Measurements from ENCODE around the gene DDN.
A peak's percentile ranks its signal among the peaks of the same experiment; 100 is the strongest.

DDN gene

DNA sequence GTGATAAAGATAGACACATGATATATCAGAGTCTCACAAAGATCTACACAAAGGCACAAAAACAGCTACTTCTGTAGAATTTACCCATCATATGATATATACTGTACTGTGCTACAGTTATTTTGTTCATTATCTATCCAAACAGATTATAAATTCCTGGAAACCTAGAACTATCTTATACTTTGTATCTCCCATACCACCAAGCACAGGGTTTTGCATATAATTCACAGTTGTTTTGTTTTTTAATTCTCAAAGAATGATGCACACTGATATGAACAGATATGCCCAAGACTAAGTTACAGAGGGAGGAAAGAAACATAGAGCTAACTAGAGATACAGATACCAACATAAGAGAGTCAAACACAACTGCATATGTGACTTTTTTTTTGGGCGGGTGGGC, 16.0 kb upstream of the DDN start:
- DNase-seq (ENCODE audit: low read depth in 3 of 3, low spot score in 1 of 3), result no peak

DNA sequence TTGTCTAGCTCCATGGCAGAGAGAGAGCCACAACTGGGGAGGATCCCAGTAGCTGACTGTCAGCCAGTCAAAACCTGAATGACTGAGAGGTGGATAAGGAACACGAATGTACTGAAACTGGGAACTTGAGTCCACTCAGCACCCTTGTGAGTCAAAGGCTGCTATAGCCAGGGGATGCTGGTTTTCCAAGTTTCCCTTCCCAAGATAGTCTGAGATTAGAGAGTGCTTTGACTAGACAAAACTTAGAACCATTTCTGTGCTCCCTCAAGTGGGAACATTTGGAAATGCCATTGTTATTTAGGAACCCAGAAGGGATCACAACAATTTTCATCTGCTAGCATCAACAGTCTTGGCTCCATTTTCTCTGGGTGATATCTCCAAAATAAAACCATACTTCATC, 15.4 kb upstream of the DDN start:
- no peak for DNase-seq (ENCODE audit: low read depth in 3 of 3, low spot score in 1 of 3)

DNA sequence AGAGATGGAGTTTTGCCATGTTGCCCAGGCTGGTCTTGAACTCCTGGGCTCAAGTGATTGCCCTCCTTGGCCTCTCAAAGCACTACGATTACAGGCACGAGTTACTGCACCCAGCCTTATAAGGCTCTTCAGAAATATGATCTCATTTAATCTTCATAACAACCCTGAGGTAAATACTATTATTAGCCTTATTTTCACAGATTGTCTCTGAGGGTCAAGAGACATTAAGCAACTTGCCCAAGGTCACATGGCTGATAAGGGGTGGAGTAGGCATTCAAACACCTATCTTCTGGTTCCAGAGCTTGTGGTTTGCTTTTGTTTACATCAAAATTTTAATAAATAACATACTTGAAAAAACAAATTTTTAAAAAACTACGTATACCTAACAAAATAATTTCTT, 14.3 kb upstream of the DDN start:
- DNase-seq (ENCODE audit: low read depth in 3 of 3, low spot score in 1 of 3), result no peak

DNA sequence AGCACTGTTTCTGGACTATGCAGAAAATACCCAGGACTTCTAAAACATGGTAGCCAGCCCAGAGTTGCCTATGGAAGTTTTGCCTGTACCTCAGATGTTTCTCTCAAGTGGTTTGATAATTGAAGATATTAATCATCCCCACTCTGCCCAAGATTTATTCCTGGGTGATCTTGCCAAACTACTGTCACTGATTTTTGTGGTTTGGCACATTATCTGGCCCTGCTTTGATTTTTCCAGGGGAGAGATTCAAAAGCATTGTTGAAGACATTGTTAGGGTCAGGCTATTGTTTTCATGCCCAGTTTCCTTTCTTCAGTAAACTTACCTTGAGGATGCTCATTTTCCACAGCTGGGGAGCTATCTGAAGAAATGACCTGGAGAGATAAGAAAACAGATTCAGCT, 13.6 kb upstream of the DDN start:
- DNase-seq (ENCODE audit: low read depth in 3 of 3, low spot score in 1 of 3), result no peak

DNA sequence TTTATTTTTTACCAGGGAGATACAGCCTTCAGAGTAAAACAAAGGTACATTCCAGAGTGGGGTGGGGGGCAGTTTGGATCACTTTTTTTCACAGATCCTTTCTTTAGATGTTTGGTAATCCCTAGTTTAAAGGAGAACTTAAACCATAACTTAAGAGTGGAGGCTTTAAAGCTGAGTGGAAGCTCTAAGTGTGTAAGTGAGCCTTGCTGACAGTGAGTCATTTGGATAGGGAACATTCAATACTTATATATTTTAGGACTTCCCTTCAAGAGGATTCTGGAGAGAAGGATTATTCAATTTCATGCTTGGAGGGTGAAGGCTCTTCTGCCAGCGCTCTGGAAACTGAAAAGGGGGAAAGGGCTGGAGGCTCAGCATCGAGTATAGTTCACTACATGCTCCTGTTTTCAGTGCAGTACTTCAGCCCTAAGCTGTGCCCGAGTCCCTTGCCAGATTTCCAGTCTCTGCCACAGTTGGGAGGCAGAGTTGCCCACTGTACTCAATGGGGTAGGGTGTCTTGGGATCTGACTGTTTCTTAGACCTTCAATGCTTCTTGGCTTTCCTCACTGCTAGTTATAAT, 11.0 kb upstream of the DDN start:
- DNase-seq (ENCODE audit: low read depth in 3 of 3, low spot score in 1 of 3), result no peak

DNA sequence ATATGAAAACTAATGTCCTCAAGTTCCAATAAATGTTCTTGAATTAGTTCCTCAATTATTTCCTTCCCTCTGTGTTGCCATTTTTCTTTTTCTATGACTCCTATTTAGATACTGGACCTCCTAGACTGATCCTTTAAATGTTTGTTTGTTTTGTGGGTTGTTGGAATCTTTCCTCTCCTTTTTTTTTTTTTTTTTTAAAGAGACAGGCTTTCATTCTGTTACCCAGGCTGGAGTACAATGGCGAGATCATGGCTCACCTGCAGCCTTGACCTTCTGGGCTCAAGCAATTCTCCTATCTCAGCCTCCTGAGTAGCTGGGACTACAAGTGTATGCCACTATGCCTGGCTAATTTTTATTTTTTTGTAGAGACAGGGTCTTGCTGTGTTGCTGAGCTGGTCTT, 9.8 kb upstream of the DDN start:
- DNase-seq (ENCODE audit: low read depth in 3 of 3, low spot score in 1 of 3), result no peak

DNA sequence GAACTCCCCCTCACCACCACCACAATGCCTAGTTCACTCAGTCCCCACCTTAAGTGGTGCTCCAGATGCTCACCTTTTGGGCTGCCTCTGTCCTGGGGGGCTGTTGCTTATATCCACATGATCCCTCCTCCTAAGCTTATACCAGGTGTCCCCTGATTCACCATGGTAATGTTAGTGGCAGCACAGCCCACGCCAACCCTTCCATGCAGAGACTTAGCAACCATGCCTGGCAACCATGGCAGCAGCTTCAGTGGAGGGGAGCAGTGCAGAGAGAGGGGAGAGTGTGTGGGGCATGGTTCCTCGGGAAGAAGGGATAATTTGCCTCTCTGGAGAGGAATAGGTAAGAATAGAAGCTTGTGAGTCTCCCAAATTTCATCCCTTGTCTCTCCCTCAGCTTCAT, 1.2 kb upstream of the DDN start:
- no peak for DNase-seq (ENCODE audit: low read depth in 3 of 3, low spot score in 1 of 3)

DNA sequence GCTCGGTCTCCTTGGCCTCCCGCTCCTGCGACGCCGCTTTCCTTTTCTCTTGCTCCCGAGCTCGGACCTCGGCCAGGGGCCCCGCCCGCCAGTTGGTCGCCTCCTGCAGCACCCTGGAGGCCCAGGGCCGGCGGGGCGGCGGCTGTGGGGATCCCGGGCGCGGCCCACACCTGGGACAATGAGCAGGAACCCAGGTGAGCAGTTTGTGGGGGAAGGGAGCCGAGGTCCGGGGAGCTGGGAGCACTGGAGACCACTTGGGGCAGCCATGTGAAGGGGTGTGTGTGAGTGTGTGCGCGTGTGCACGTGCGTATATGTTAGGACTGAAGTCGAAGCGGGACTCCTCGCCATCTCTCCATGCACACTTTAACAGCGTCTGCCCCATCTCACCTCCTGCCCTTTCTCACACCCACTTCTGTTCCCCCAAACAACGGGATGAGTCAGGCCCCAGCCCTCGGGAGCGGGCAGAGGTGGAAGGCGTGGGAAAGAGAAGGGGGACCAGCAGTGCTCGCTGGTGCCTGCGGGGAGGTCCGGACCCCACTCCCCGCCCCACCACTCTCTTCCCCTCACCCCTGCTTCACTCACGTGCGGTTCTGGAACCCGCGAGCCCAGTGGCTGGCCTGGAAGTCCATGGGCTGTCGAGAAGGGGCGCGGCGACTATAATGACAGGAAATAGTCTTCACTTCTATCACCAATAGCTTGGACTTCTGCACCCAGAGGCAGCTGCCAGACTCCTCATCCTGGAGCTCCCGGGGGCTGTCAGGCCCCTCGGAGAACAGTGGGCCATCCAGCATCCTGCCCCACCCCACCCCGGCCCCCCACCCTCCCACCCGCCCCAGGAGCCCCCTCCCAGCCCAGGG, 450 bp downstream of the DDN start:
- no peak for DNase-seq (ENCODE audit: low read depth in 3 of 3, low spot score in 1 of 3)

DNA sequence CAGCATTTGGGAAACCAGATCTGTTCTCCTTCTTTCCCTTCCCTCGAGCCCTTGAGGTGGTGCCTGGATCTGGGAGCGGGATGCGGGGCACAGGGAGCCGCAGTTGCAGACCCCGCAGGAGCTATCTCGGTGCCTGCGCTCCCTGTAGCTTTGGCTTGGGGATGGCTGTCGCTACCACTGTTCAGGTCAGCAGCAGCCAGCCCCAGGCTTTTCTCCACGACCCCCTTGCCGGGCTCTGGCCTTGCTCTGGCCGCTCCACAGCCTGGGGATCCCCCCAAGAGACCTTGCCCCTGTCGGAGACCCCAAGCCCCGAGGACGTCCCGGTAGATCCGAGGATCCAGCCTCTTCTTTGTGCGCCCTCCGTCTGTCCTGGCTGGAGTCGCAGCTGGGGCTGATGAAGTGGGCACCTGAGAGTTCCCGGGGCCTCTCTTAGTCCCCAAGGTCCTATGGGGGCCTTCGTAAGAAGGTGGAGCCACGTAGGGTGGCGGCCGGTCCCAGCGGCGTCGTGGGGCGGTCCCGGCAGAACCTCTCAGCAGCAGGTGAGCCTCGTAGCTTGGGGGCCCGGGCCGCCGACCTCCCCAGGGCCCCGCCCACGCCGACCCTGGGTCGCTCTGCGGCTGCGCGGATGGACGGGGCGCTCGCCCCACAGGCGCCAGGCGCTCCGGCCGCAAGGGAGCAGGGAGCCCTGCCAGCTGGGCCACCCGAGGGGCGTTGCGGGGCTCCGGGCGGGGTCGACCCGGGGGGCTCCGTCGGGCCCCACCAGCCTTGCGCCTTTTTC, 1.3 kb downstream of the DDN start:
- DNase-seq (ENCODE audit: low read depth in 3 of 3, low spot score in 1 of 3), result no peak

DNA sequence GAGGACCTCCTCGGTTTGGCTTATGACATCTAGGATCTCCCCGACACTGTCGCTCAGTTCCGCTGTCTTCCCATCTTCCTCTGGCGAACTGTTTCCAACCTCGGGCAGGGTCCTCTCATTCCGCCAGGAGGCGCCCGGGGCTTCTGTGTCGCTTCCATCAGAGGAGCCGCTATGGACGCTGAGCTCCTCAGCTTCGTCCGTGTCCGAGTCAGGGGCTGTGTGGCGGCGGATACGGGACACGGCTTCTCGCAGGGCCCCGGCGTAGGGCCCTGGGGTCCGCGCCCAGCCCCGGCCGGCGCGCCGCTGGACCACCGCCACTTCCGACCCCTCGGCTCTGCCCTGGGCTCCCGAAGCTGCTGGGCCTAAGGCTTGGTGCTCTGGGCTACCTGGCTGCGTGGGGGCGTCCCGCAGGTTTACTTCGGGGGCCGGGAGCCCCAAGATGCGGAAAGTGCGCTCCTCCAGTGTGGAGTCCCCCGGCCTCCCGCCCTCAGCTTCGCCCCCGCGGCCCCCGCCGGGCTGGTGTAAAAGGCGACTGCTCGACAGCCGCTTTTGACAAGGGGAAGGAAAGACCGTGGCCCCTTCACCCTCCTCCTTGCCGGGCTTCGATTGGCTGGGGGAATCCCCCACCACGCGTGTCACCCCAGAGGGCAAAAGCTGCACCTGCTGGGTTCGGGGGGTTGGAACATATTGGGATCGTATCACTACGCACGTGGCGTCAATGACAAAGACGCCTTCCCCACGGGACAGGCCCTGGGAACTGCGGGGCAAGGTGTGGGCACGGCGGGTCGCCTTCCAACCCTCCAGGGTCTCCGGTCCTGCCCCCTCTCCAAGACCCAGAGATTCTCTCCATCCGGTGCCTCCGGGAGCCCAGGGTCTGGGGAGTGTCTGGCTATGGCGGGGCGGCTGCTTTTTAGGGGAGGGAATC, 2.1 kb downstream of the DDN start:
- peak in 1 of 3 donors; percentile 56 for DNase-seq (ENCODE audit: low read depth in 3 of 3, low spot score in 1 of 3)

DNA sequence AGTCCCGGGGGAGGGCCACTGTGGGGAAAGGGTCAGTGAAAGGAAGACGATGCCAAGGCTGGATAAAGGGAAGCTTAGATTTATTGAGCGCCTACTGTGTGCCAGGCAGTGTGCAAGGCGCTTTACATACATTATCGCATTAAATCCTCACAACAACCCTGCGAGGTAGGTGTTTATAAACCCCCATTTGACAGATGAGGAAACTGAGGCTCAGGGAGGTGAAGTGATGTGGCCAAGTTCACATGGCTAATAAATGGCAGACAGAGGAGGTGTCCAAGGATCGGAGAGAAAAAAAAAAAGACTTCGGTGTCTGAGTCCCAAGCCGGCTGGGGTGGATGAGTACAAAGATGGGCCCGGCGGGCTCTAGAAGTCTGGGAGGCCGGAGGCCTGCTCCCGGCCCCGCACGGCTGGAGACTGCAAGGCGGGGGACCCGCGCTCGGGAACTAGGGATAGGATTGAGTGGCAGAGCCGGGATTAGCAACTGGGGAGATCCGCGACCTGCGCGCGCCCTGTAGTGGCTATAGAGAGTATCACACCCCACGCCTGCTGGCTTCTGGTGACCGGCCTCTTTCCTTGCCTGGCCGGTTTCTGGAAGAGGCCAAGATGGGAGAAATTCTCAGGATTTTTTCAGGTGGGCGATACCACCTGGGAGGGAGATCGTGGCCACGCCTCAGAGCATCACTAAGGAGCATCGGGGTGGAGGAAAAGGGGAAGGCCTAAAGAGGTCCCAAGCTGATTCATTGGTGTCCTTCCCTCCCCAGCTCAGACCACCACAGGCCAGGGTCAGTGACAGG, 3.9 kb downstream of the DDN start:
- DNase-seq (ENCODE audit: low read depth in 3 of 3, low spot score in 1 of 3), result no peak

DNA sequence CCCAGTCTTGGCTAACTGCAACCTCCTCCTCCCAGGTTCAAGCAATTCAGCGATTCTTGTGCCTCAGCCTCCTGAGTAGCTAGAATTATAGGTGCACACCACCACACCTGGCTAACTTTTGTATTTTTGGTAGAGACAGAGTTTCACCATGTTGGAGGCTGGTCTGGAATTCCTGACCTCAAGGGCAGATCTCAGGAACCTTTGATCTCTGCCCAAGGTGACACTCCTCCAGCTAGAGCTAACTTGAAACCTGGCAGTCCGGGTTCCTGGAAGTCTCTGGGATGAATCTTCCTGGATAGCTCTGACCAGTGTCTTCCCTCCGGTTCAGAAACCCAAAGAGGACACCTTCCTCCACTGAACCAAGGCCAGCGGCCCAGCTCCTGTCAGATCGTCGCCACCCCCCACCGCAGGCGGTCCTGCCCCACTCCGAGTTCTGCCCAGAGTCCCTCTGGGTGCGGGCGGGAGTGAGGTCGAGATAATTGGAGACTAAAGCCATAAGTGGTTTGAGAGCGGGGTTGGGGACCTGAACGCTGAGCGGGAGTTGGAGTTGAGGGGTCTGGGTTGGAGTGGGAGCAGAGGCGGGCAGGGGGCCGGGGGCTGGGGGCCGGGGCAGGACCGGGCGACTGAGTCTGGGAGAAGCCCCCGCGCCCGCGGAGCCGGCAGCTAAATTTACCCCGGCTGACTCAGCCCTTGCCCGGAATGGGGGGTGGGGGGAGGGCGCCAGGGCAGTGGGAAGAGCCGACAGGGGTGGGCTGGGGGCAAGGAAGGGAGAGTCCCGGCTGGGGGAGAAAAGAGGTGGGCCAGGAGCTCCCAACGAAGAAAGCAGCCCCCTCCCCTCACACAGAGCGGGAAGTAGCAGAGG, 4.7 kb downstream of the DDN start:
- DNase-seq (ENCODE audit: low read depth in 3 of 3, low spot score in 1 of 3), result no peak

DNA sequence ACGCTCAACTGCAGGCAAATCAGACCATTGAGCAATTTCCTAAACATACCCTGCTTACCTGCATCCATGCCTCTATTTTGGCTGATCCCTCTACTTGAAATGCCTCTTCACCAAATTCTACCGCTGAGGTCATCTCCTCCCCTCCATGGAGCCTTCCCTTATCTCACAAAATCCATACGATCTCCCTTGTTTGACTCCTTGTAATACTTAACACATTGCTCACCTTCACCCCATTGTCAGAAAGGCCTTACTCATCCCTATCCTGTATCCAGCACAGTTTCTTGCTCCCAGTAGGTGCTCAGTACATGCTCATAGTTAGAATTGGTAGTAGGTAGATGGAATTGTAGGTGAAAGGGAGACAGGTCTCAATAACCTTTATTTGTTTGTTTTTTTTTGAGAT, 5.4 kb downstream of the DDN start:
- no peak for DNase-seq (ENCODE audit: low read depth in 3 of 3, low spot score in 1 of 3)

DNA sequence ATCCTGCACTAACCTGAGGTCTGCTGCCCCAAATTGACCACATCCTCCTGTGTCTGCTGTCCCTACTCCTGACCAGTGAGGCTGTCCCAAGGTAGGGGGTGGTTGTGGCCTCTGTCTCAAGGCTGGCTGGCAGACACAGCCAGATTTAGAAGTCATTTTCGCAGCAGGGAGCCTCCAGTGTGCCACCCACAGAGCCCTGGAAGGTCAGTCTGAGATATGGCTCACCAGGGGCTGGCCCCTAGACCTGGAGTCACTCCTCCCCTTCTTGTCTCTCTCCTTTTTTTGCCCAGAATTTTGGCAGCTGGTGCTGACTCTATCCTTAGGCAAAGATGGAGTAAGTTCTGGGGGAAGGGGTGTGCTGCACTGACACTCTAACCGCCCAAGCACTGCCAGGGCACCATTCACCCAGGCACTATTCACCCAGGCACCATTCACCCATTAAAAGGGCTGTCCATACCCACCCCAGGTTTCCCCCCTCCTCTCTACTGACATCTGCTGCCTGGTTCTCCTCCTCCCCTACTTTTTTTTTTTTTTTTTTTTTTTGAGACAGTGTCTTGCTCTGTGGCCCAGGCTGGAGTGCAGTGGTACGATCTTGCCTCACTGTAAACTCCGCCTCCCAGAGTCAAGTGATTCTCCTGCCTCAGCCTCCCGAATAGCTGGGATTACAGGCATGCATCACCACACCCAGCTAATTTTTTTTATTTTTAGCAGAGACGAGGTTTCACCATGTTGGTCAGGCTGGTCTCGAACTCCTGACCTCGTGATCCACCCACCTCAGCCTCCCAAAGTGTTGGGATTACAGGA, 7.7 kb downstream of the DDN start:
- no peak for DNase-seq (ENCODE audit: low read depth in 3 of 3, low spot score in 1 of 3)

DNA sequence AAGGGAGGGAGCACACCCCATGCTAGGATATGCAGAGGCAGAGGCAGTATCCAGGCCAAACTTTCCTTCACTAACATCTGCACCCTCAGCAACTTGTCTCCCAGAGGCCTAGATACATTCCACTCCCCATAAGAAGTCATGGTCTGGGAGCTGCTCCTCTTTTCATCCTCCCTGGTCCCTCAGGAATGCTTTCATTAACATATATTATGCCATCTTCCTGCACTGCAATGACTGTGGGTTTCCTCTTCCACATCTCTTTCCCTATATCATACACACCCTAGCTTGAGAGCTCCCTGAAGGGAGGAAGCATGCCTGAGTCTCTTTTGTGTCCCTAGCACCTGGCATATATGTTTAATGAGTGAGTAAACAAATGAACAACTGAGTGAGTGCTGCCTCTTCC, 8.6 kb downstream of the DDN start:
- no peak for DNase-seq (ENCODE audit: low read depth in 3 of 3, low spot score in 1 of 3)

DNA sequence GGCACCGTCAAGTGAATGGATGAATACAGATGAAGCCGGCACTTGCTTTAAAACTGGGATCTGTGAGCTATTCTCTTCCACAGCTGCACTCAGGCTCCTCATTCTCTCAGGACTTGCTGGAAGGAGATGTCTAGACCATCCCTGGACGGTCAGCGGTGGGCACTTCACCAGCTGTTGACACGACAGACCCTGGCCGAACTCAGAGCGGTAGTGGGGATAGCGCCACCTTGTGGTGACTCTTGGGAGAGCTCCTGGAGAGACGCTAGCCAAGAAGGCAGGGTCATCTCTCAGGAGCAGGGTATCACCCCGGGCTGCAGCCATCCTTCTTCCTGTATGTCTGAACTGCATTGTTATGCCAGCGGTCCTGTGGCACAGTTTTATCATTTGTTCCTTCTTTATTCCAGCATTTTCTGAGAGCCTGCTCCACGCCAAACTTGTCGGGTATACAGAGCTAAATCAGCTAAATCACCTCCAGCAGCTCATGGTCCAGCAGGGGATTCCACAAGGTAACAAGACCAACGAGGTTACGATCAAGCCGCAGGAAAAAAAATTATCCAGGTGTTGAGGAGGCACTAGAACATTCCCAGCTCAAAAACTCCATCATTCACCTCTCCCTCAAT, 11.0 kb downstream of the DDN start:
- peak in 2 of 3 donors; percentile 46 to 62 for DNase-seq (ENCODE audit: low read depth in 3 of 3, low spot score in 1 of 3)

DNA sequence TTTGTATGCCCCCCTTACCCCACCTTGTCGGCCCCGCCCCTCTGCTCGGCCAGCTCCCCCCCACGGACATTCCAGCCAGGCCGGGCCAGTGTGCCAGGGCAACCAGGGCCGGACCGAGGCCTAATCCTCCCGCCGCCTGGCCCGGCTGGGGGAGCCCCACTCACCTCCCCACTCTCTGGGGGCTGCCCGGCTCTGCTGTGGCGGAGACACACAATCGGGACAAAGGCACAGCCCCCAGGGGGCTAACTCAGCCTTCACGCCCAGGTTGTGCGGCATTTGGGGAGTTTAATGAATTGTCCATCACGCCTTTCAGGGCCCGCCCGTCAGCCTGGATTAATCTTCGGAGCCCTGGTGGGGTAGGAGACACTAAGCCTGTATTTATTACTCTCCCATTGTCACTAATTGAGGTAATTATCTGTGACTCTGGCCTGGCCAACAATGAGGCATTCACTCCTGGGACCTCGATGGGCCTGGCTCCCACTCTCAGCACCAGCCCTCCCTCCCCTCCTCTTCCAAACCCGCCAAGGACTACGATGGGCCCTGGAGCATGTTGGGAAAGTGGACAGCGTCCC, 12.4 kb downstream of the DDN start:
- DNase-seq (ENCODE audit: low read depth in 3 of 3, low spot score in 1 of 3), result no peak

DNA sequence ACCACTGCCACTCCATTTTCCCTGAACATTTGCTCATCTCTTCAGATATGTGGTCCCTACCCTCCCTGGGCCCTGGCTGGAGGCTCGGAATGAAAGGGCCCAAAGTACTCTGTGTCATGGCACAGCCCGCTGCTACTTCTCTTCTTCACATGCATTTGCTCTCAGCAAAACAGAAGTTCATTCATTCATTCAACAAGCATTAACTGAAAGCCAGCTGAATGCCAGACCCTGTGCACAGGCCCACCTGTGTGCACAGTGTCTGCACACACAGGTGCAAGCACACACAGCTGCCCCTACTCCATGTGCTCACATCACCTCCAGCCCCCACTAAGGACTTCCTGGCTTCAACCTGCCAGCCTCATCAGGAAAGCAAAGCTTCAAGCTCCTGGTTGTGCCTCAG, 13.3 kb downstream of the DDN start:
- DNase-seq (ENCODE audit: low read depth in 3 of 3, low spot score in 1 of 3), result no peak
